ENCODE measurements around the gene RINL. TPM values are rescaled to one million over a fixed set of nuclear protein-coding genes. Genes with fewer than 3 reads are reported as not detected.

RINL gene
- total RNA-seq, 4 donors from 2014 or later, result 4.6 to 10.4 (median 6.6) TPM

- TF ChIP-seq EP300 (IDR thresholded peaks at IDR 0.05), result no peak
- no peak for TF ChIP-seq POLR2AphosphoS5 (IDR thresholded peaks at IDR 0.05)
- TF ChIP-seq, protein P1, sequence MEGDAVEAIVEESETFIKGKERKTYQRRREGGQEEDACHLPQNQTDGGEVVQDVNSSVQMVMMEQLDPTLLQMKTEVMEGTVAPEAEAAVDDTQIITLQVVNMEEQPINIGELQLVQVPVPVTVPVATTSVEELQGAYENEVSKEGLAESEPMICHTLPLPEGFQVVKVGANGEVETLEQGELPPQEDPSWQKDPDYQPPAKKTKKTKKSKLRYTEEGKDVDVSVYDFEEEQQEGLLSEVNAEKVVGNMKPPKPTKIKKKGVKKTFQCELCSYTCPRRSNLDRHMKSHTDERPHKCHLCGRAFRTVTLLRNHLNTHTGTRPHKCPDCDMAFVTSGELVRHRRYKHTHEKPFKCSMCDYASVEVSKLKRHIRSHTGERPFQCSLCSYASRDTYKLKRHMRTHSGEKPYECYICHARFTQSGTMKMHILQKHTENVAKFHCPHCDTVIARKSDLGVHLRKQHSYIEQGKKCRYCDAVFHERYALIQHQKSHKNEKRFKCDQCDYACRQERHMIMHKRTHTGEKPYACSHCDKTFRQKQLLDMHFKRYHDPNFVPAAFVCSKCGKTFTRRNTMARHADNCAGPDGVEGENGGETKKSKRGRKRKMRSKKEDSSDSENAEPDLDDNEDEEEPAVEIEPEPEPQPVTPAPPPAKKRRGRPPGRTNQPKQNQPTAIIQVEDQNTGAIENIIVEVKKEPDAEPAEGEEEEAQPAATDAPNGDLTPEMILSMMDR (IDR thresholded peaks at IDR 0.05), result no peak
- no peak for TF ChIP-seq POLR2A (IDR thresholded peaks at IDR 0.05; ENCODE audit: low read depth)
- Histone ChIP-seq H3K4me1 (peaks cover 40 to 53% (median 46%) of the 10 kb centered on the region in 4 donors), H3K27ac (replicated peaks in 1 of 4) (peak overlapping the region; percentile 98 to 100 (median 100)), H3K4me3 (peak overlapping the region; percentile 75 to 97 (median 84)), H3K36me3 (peaks cover 13 to 22% (median 19%) of the 10 kb centered on the region in 4 donors), H3K27me3 (no peaks in the 10 kb centered on the region), H3K9me3 (no peaks in the 10 kb centered on the region)
- intact Hi-C loops (cut with DNase I), result no loop called here
- DNase-seq (ENCODE audit: extremely low spot score), result no peak
- 2% methylated on average over 38 of the region's 40 CpGs for WGBS
Observed at GRCh38 chr19:38850976-38851621, 27.0 kb downstream of the RINL start.

GRCh38 chr19:38850436-38850975 is 27.6 kb downstream of the RINL start:
- Histone ChIP-seq H3K4me3 (peak overlapping the region; percentile 75 to 97 (median 84)), H3K27ac (replicated peaks in 1 of 4) (peak overlapping the region; percentile 98 to 100 (median 100)), H3K9me3 (no peaks in the 10 kb centered on the region), H3K4me1 (peaks cover 43 to 59% (median 52%) of the 10 kb centered on the region in 4 donors), H3K36me3 (peaks cover 19 to 28% (median 25%) of the 10 kb centered on the region in 4 donors), H3K27me3 (no peaks in the 10 kb centered on the region)
- DNase-seq (ENCODE audit: extremely low spot score), result peak; percentile 100
- WGBS, result 1% methylated on average over 7 of the region's 26 CpGs
- intact Hi-C loops (cut with DNase I), result no loop called here
- TF ChIP-seq, protein P1 (IDR thresholded peaks at IDR 0.05), result peak in 2 of 3 experiments; percentile 9 to 40
- TF ChIP-seq EP300 (IDR thresholded peaks at IDR 0.05) (no peak), POLR2A (IDR thresholded peaks at IDR 0.05; ENCODE audit: low read depth) (peak; percentile 87), POLR2AphosphoS5 (IDR thresholded peaks at IDR 0.05) (peak; percentile 96 to 97)

GRCh38 chr19:38849860-38850435 is 28.1 kb downstream of the RINL start, which contains the start of gene HNRNPL:
HNRNPL (minus strand) TSS chr19:38849986; CDS start chr19:38849966, 20 bp downstream.
- WGBS, result 1% methylated on average over 23 of the region's 50 CpGs
- Histone ChIP-seq H3K27me3 (no peaks in the 10 kb centered on the region), H3K36me3 (peaks cover 25 to 33% (median 30%) of the 10 kb centered on the region in 4 donors), H3K4me1 (peaks cover 45 to 64% (median 55%) of the 10 kb centered on the region in 4 donors), H3K9me3 (no peaks in the 10 kb centered on the region), H3K4me3 (peak within 1 kb of the TSS; percentile 90 to 98 (median 96)), H3K27ac (replicated peaks in 1 of 4) (peak within 1 kb of the TSS; percentile 100)
- no peak for DNase-seq (ENCODE audit: extremely low spot score)
- intact Hi-C loops (cut with DNase I), result loop anchor here (5.0 kb wide), 1 partner anchor 203 kb away; the partner anchor contains the start of gene ACTN4
- TF ChIP-seq POLR2AphosphoS5 (IDR thresholded peaks at IDR 0.05) (peak; percentile 88 to 98), EP300 (IDR thresholded peaks at IDR 0.05) (no peak), POLR2A (IDR thresholded peaks at IDR 0.05; ENCODE audit: low read depth) (peak; percentile 98)
- TF ChIP-seq, protein P1 (IDR thresholded peaks at IDR 0.05), result peak; percentile 20 to 45 (median 34)

- no peaks in the 10 kb centered on the region for H3K27me3 ChIP-seq
- H3K27ac ChIP-seq (replicated peaks in 1 of 4), result peak overlapping the region; percentile 100
- DNase-seq (ENCODE audit: extremely low spot score), result peak; percentile 99
- peak overlapping the region; percentile 82 to 98 (median 94) for H3K4me3 ChIP-seq
- peaks cover 45 to 70% (median 62%) of the 10 kb centered on the region in 4 donors for H3K4me1 ChIP-seq
- intact Hi-C loops (cut with DNase I), result loop anchor here (5.0 kb wide), 1 partner anchor 202 kb away; the partner anchor contains the start of gene ACTN4
- WGBS, result 0% methylated on average over 3 of the region's 76 CpGs
- TF ChIP-seq, protein P1 (IDR thresholded peaks at IDR 0.05), result peak in 1 of 3 experiments; percentile 46
- no peak for TF ChIP-seq POLR2A (IDR thresholded peaks at IDR 0.05; ENCODE audit: low read depth)
- TF ChIP-seq POLR2AphosphoS5 (IDR thresholded peaks at IDR 0.05), result peak in 1 of 2 donors; percentile 86
- no peaks in the 10 kb centered on the region for H3K9me3 ChIP-seq
- peaks cover 31 to 40% (median 37%) of the 10 kb centered on the region in 4 donors for H3K36me3 ChIP-seq
Observed at GRCh38 chr19:38849147-38849859, 28.8 kb downstream of the RINL start.

Data from esophagus muscularis mucosa (tissue), 4 donors.